ENCODE data around the gene ANKRD9.

Gene ANKRD9

DNA sequence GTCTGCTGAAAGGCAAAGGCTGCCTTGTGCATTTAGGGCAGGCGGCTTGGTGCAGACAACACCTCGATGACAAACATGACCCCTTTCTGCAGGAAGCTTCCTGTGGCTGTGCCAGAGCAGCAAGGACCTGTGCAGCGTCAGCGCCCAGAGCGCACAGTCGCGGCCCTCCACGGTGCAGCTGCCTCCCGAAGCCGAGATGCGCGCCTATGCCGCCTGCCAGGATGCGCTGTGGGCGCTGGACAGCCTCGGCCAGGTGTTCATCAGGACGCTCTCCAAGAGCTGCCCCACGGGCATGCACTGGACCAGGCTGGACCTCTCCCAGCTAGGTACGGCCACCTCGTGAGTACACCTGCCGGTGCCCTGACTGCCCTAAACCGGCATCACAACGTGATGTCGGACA lies 57.3 kb downstream of the ANKRD9 start:
- no peaks in the 10 kb centered on the region for H3K27me3 ChIP-seq (ENCODE audit: low read depth, low read length)
- H3K4me3 ChIP-seq (ENCODE audit: low read depth in 1 of 2, low read length in 2 of 2) = no peak overlapping the region
- no peak overlapping the region for H3K27ac ChIP-seq (ENCODE audit: low read length)
- H3K36me3 ChIP-seq (ENCODE audit: control insufficient read depth in 1 of 2, insufficient read depth in 2 of 2, low read length in 2 of 2) = peaks cover 43 to 75% of the 10 kb centered on the region in 2 donors
- no peaks in the 10 kb centered on the region for H3K9me3 ChIP-seq (ENCODE audit: control insufficient read depth in 1 of 2, low read length in 2 of 2)
- H3K4me1 ChIP-seq (ENCODE audit: control insufficient read depth in 1 of 2, insufficient read depth in 2 of 2, low read length in 2 of 2) = no peaks in the 10 kb centered on the region
